ENCODE data around the gene MSRB3.

DNA sequence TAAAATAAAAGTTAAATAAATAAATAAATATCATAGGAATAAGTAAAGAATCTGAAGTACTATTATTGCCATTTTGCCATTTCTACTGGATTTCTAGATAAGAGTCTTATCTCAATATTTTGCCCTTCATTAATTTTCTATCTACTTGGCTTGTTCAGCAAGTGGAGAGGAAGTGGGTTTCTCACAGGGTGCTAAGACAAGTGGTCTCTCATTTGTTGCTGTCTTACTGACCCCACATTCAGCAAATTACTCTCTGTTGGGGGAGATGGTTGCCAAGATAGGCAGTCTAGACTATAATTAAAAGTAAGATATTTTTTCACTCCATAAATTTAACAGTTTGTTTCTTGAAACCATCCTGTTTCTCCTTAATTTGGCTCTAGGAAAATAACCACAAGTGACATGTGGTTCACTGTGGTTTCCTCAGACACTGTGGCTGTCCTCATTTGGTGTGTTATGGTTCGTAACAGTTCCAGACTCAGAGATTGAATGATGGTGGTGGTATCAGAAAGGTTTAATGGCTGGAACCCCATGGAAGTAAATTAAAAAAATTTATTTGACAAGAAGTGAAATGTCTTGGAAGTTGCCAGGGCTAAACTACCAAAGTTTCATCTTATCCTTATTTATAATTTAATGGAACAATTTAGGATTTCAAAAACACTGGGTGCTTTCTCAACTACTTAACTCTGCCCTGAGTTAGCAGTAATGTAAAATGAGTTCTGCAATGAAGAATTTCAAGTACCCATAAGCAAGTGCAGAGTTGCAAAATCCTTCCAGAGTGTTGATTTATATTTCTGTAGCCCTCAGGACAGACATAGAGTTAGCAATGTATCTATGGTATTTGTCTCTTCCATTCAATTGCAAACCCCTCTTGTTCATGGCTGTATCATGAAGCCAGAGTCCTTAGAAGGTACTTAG lies 214.8 kb downstream of the MSRB3 start:
- no peak for TF ChIP-seq EZH2phosphoT487 (conservative IDR thresholded peaks at IDR 0.05; ENCODE audit: low read length)
- TF ChIP-seq, protein P1, sequence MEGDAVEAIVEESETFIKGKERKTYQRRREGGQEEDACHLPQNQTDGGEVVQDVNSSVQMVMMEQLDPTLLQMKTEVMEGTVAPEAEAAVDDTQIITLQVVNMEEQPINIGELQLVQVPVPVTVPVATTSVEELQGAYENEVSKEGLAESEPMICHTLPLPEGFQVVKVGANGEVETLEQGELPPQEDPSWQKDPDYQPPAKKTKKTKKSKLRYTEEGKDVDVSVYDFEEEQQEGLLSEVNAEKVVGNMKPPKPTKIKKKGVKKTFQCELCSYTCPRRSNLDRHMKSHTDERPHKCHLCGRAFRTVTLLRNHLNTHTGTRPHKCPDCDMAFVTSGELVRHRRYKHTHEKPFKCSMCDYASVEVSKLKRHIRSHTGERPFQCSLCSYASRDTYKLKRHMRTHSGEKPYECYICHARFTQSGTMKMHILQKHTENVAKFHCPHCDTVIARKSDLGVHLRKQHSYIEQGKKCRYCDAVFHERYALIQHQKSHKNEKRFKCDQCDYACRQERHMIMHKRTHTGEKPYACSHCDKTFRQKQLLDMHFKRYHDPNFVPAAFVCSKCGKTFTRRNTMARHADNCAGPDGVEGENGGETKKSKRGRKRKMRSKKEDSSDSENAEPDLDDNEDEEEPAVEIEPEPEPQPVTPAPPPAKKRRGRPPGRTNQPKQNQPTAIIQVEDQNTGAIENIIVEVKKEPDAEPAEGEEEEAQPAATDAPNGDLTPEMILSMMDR (IDR thresholded peaks at IDR 0.05; ENCODE audit: insufficient read depth, low read length, poor library complexity, severe bottlenecking), result no peak
